ENCODE measurements around the gene SHANK2. TPM values are rescaled to one million over a fixed set of nuclear protein-coding genes. Genes with fewer than 3 reads are reported as not detected.
A peak's percentile ranks its signal among the peaks of the same experiment; 100 is the strongest.

Gene SHANK2
- total and polyA plus RNA-seq, 7 donors: 3.5 to 43.8 (median 8.0) TPM

DNA sequence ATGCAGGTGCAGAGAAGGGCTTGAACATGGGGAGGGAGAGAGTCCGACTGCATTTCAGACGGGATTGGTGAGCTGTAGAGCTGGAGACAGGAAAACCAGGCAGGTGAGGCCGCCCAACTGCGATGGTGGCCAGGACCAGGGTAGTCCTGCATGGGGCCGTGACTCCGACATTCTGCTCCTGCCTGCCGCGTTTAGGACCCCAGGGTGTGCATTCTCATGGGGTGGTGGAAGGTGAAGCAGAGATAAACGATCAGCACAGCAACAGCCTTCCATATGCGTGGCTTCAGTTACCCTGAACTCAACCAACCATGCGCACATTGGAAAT is 29.3 kb downstream of the SHANK2 start:
- Histone ChIP-seq H3K27ac (no peak overlapping the region), H3K9me3 (peaks cover 0 to 13% (median 4%) of the 10 kb centered on the region in 4 donors), H3K27me3 (no peaks in the 10 kb centered on the region), H3K36me3 (no peaks in the 10 kb centered on the region), H3K4me3 (no peak overlapping the region), H3K4me1 (no peaks in the 10 kb centered on the region)
- WGBS, 2 donors: 94% methylated on average over 11 of the region's 11 CpGs
- no peak for DNase-seq
- intact Hi-C loops (cut with DNase I): no loop called here
- TF ChIP-seq POLR2A (IDR thresholded peaks at IDR 0.05): no peak
- TF ChIP-seq, protein P1, sequence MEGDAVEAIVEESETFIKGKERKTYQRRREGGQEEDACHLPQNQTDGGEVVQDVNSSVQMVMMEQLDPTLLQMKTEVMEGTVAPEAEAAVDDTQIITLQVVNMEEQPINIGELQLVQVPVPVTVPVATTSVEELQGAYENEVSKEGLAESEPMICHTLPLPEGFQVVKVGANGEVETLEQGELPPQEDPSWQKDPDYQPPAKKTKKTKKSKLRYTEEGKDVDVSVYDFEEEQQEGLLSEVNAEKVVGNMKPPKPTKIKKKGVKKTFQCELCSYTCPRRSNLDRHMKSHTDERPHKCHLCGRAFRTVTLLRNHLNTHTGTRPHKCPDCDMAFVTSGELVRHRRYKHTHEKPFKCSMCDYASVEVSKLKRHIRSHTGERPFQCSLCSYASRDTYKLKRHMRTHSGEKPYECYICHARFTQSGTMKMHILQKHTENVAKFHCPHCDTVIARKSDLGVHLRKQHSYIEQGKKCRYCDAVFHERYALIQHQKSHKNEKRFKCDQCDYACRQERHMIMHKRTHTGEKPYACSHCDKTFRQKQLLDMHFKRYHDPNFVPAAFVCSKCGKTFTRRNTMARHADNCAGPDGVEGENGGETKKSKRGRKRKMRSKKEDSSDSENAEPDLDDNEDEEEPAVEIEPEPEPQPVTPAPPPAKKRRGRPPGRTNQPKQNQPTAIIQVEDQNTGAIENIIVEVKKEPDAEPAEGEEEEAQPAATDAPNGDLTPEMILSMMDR (IDR thresholded peaks at IDR 0.05): no peak
- no peak for TF ChIP-seq EP300 (IDR thresholded peaks at IDR 0.05)
- TF ChIP-seq POLR2AphosphoS5 (IDR thresholded peaks at IDR 0.05): no peak

DNA sequence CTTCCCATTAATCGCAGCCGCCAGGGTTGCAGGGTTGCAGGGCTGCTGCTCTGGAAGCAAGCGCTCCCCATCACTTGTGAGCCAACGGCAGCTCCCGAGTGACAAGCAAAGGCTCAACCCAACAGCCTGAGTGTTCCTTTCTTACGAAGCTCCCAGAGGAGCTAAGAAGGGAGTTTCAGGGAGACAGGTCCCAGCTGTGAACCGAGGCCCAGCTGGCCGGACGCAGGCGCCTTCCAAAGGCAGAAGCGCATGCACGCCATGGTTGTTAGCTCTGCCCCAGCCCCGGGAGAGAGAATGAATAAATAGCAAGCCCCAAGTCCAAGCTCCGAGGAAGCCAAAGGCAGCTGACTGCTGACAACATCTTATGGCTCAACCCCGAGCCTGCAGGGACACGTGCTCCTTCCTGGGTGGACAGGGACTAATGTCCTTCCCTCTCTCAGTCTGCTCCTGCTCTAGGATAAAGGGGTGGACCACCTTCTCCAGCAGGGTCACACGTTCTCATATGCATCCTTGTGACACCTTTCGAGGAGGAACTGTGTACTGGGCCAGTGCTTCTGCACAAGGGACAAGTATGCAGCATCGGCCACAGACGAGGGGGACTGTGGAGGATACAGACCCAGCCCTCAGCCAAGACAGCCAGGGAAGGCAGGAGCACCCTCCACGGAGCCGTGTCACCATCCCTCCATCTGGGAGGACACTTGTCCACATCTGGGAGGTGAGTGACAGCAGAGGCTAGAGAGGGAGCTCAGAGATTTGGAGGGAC is 29.9 kb downstream of the SHANK2 start:
- Histone ChIP-seq H3K4me3 (no peak overlapping the region), H3K36me3 (no peaks in the 10 kb centered on the region), H3K27me3 (no peaks in the 10 kb centered on the region), H3K4me1 (no peaks in the 10 kb centered on the region), H3K27ac (no peak overlapping the region), H3K9me3 (peaks cover 0 to 13% (median 1%) of the 10 kb centered on the region in 4 donors)
- intact Hi-C loops (cut with DNase I): no loop called here
- WGBS, 2 donors: 78 to 85% methylated on average over 22 of the region's 22 CpGs
- peak; percentile 89 for DNase-seq
- TF ChIP-seq EP300 (IDR thresholded peaks at IDR 0.05) (no peak), POLR2AphosphoS5 (IDR thresholded peaks at IDR 0.05) (peak in 3 of 4 donors; percentile 9 to 41 (median 12)), POLR2A (IDR thresholded peaks at IDR 0.05) (no peak)
- TF ChIP-seq, protein P1 (IDR thresholded peaks at IDR 0.05): no peak

DNA sequence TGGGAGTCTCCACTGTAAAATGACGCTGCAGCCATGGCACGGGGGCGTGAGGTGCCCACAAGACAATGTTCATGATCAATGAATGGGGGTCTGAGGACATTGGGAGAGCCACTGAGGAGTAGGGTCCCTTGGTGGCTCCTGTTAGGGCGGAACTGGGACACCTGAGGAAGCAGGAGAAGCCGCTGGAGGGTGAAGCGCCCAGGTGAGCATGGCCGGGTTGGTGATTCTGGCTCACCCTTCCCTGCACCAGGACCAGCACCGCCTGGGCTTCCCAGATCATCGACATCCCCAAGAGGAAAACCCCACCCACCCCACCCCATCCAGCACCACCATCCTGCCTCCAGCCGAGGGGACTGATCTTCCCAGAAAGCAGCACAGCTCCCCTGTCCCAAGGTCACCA is 30.6 kb downstream of the SHANK2 start:
- no peak overlapping the region for H3K27ac ChIP-seq
- H3K27me3 ChIP-seq: no peaks in the 10 kb centered on the region
- 86 to 93% methylated on average over 10 of the region's 10 CpGs for WGBS, 2 donors
- intact Hi-C loops (cut with DNase I): no loop called here
- no peak for TF ChIP-seq POLR2A (IDR thresholded peaks at IDR 0.05)
- no peak for TF ChIP-seq EP300 (IDR thresholded peaks at IDR 0.05)
- no peak for TF ChIP-seq POLR2AphosphoS5 (IDR thresholded peaks at IDR 0.05)
- TF ChIP-seq, protein P1 (IDR thresholded peaks at IDR 0.05): no peak
- peaks cover 0 to 13% (median 0%) of the 10 kb centered on the region in 4 donors for H3K9me3 ChIP-seq
- H3K36me3 ChIP-seq: no peaks in the 10 kb centered on the region
- no peaks in the 10 kb centered on the region for H3K4me1 ChIP-seq
- H3K4me3 ChIP-seq: no peak overlapping the region
- DNase-seq: peak; percentile 55

DNA sequence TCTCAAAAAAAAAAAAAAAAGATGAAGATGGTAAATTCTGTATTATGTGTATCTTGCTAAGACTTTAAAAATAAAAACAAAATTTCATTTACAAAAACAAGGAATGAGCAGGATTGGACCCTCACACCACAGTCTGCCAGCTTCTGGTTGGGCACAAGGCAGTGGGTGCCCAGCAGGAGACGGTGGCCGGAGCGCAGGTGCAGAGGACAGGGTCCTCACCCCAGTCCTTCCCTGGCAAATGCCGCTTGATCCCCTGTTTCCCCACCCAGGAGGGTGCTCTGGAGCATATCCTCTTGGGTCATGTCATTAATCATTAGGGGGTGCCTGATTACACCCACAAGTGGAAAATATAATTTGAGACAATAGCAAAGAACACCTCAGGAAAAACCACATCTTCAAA is 31.2 kb downstream of the SHANK2 start:
- peak; percentile 38 for DNase-seq
- no peak overlapping the region for H3K4me3 ChIP-seq
- WGBS, 2 donors: 98% methylated on average over 4 of the region's 4 CpGs
- H3K27me3 ChIP-seq: no peaks in the 10 kb centered on the region
- no peaks in the 10 kb centered on the region for H3K4me1 ChIP-seq
- TF ChIP-seq POLR2A (IDR thresholded peaks at IDR 0.05): no peak
- H3K9me3 ChIP-seq: peaks cover 0 to 10% (median 0%) of the 10 kb centered on the region in 4 donors
- H3K27ac ChIP-seq: no peak overlapping the region
- intact Hi-C loops (cut with DNase I): no loop called here
- no peaks in the 10 kb centered on the region for H3K36me3 ChIP-seq

DNA sequence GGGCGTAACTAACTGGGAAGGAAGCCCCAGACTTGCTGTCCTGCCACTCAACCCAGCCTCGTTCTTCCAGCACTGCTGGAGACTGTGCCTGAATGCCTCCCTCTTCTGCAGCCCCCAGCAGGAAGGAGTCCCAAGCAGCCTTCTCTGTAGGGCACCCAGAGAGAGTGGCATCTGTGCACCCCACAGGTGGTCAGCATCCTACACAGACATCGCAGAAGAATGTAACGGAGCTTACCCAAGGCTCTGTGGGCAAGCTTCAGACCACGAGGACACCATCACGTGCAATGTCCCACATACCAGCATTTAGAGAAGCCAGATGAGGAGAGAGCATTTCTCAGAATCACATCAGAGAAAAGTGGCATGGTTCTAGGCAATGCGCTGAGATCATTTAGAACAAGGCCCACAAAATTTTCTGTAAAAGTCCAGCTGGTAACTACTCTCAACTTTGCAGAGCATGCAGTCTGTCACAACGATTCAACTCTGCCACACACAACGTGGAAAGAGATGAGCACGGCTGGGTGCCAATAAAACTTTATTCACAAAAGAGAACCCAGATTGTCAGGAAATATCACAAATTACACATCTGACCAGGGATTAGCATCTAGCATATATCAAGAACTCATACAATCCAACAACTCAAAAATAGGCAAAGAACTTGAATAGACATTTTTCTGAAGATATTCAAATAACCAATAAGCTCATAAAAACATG is 33.4 kb downstream of the SHANK2 start:
- H3K27ac ChIP-seq: no peak overlapping the region
- 90 to 95% methylated on average over 10 of the region's 10 CpGs for whole genome bisulfite sequencing, 2 donors
- H3K36me3 ChIP-seq: no peaks in the 10 kb centered on the region
- TF ChIP-seq, protein P1 (IDR thresholded peaks at IDR 0.05): no peak
- TF ChIP-seq POLR2AphosphoS5 (IDR thresholded peaks at IDR 0.05) (no peak), POLR2A (IDR thresholded peaks at IDR 0.05) (no peak), EP300 (IDR thresholded peaks at IDR 0.05) (no peak)
- peak; percentile 9 for DNase-seq
- intact Hi-C loops (cut with DNase I): no loop called here
- H3K9me3 ChIP-seq: no peaks in the 10 kb centered on the region
- no peaks in the 10 kb centered on the region for H3K4me1 ChIP-seq
- no peak overlapping the region for H3K4me3 ChIP-seq
- H3K27me3 ChIP-seq: no peaks in the 10 kb centered on the region

Measured in sigmoid colon (tissue), 7 donors.